Fibroblast of the aortic adventitia (primary cell): ENCODE results near the gene MPZL3. TPM values are rescaled to one million over a fixed set of nuclear protein-coding genes. Genes with fewer than 3 reads are reported as not detected.

Experiments used
- DNase-seq: peaks from one replicate; pipeline ENCODE4 v3.0.0-alpha.2; 2010; ENCODE audit warnings: low read depth
- H3K4me3 ChIP-seq: 2 replicates; pipeline ENCODE4 v1.5.1; 2011; ENCODE audit warnings: low read depth, mild to moderate bottlenecking, control low read depth, low read length, moderate library complexity
- total RNA-seq: library from RNA; depleted of rRNA; stranded (reverse); fragments of >200 nt; gene quantifications from 2 replicates; pipeline ENCODE4 v1.2.3, GENCODE V29; 2012; ENCODE audit warnings: low replicate concordance
- TF ChIP-seq, protein P1 (sequence below): IDR thresholded peaks from 2 replicates; pipeline ENCODE4 v1.5.1; 2011; ENCODE audit warnings: mild to moderate bottlenecking, low read length, control low read depth, inconsistent platforms; ENCODE audit not compliant: insufficient read depth

The MPZL3 gene
- total RNA-seq, 1 donor = 0.45 TPM

- no peak for DNase-seq
Observed at GRCh38 chr11:118233850-118234249, 18.3 kb downstream of the MPZL3 start.

GRCh38 chr11:118233377-118233776 lies 18.8 kb downstream of the MPZL3 start:
- H3K4me3 ChIP-seq = no peak overlapping the region
- TF ChIP-seq, protein P1, sequence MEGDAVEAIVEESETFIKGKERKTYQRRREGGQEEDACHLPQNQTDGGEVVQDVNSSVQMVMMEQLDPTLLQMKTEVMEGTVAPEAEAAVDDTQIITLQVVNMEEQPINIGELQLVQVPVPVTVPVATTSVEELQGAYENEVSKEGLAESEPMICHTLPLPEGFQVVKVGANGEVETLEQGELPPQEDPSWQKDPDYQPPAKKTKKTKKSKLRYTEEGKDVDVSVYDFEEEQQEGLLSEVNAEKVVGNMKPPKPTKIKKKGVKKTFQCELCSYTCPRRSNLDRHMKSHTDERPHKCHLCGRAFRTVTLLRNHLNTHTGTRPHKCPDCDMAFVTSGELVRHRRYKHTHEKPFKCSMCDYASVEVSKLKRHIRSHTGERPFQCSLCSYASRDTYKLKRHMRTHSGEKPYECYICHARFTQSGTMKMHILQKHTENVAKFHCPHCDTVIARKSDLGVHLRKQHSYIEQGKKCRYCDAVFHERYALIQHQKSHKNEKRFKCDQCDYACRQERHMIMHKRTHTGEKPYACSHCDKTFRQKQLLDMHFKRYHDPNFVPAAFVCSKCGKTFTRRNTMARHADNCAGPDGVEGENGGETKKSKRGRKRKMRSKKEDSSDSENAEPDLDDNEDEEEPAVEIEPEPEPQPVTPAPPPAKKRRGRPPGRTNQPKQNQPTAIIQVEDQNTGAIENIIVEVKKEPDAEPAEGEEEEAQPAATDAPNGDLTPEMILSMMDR = no peak
- DNase-seq = no peak

More at GRCh38 chr11:118233850-118234249, 18.3 kb downstream of the MPZL3 start:
- TF ChIP-seq, protein P1 = no peak
- H3K4me3 ChIP-seq = no peak overlapping the region

GRCh38 chr11:118232659-118233058 lies 19.5 kb downstream of the MPZL3 start:
- H3K4me3 ChIP-seq = no peak overlapping the region
- DNase-seq = no peak
- TF ChIP-seq, protein P1 = no peak

GRCh38 chr11:118231461-118231860 lies 20.7 kb downstream of the MPZL3 start:
- H3K4me3 ChIP-seq = no peak overlapping the region
- no peak for DNase-seq
- TF ChIP-seq, protein P1 = no peak

DNA sequence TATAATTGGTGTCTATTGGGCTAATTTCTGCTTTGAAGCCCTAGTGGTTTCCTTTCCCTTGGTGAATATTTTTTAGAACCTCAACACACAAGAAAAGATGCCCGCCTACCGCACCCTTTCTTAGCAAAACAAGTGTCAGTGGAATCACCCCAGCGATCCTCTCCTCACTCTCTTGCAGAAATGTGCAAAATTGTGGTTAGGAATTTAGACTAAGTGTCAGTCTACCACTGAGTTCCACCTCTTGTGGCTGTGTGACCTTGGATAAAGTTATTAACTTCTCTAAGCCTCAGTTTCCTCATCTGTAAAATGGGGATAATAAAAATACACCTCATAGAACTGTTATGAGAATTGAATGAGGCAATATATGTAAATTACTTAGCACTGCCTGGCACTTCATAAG lies 22.1 kb downstream of the MPZL3 start:
- TF ChIP-seq, protein P1 = no peak
- no peak for DNase-seq
- no peak overlapping the region for H3K4me3 ChIP-seq

- H3K4me3 ChIP-seq = no peak overlapping the region
- DNase-seq = peak; percentile 4
- TF ChIP-seq, protein P1 = no peak
Observed at GRCh38 chr11:118229274-118229847, 22.8 kb downstream of the MPZL3 start.
